Measurements from ENCODE around the gene STN1. TPM values are rescaled to one million over a fixed set of nuclear protein-coding genes. Genes with fewer than 3 reads are reported as not detected.

Gene STN1
- total RNA-seq, 2 experiments from 2014 or later: 46.5 to 50.9 TPM

DNA sequence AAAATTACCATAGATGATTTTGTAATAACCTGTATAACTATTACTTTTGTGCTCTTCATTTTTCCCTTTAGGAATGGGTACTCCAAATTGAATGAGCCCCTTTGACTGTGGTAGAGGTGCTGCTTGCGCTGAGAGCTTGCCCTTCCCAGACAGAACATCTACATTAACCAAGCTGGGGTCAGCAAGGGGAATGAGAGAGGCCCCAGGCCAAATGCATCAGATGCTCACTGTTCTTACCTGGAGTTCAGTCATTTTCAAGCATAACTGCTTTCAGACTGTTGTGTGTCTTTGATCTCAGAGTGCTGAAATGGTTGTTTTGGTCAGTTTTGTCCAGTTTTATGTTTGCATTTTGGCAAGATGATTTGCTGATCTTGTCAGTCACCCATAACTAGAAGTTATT lies 7.6 kb upstream of the STN1 start:
- Mint-ChIP-seq H3K27me3 (no peaks in the 10 kb centered on the region), H3K36me3 (ENCODE audit: low read depth) (no peaks in the 10 kb centered on the region), H3K27ac (no peak overlapping the region), H3K4me3 (no peak overlapping the region), H3K9me3 (no peaks in the 10 kb centered on the region), H3K4me1 (no peaks in the 10 kb centered on the region)
- no peak for DNase-seq
- ChIA-PET POLR2A (no interaction called here), CTCF (interaction anchor here (1.4 kb wide), 1 partner anchor 9 kb away, joined by 4 read pairs; no protein-coding TSS in a partner anchor)

DNA sequence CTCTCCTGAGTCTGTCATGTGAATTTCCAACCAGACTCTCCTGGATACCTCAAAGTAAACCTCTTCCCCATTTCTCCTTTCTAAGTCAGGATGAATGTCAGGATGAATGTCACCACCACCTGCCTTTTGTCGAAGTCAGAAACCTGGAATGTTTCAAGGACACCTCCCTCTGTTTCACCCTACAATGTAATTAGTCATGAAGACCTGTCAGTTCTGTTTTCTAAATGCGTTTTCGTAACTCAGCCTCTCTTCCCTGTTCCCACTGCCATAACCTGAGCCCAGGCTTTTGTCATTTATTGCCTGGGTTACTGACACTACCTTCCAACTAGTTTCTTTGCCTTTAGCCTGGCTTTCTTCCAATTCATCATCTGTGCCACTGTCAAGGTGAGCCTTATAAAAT lies 5.5 kb upstream of the STN1 start:
- Mint-ChIP-seq H3K27ac (no peak overlapping the region), H3K4me1 (peaks cover 12% of the 10 kb centered on the region), H3K36me3 (ENCODE audit: low read depth) (no peaks in the 10 kb centered on the region), H3K9me3 (no peaks in the 10 kb centered on the region), H3K27me3 (no peaks in the 10 kb centered on the region), H3K4me3 (no peak overlapping the region)
- CTCF ChIA-PET: interaction anchor here (0.6 kb wide), 1 partner anchor 1754 kb away, joined by 4 read pairs; no protein-coding TSS in a partner anchor
- POLR2A ChIA-PET: no interaction called here
- no peak for DNase-seq

DNA sequence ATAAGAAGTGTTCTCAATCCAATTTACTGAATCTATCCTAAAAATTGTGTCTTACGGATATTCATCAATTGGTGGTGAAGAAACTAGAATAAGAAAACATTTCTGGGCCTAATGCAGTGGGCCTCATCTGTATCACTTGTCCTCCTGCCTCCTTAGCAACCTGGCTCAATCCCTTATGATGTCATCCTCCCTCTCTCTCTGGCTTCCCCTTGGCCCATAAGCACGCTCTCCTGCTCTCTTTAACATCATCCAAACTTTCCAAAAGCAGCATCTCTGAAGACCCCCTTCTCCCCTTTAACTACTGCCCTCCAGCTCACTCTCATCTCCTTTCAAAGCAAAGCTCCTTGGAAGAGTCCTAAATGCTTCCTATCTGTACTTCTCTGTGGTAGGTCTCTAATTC lies 4.7 kb upstream of the STN1 start:
- ChIA-PET CTCF (interaction anchor here (1.0 to 2.8 kb wide), 3 partner anchors 9 to 198 kb away, joined by 3 to 7 read pairs (median 3); no protein-coding TSS in a partner anchor), POLR2A (interaction anchor here (1.9 kb wide), 1 partner anchor 199 kb away, joined by 5 read pairs; the partner anchor contains the start of gene SFR1)
- Mint-ChIP-seq H3K27ac (no peak overlapping the region), H3K4me1 (peaks cover 14% of the 10 kb centered on the region), H3K9me3 (no peaks in the 10 kb centered on the region), H3K36me3 (ENCODE audit: low read depth) (no peaks in the 10 kb centered on the region), H3K27me3 (no peaks in the 10 kb centered on the region), H3K4me3 (no peak overlapping the region)
- DNase-seq: no peak

DNA sequence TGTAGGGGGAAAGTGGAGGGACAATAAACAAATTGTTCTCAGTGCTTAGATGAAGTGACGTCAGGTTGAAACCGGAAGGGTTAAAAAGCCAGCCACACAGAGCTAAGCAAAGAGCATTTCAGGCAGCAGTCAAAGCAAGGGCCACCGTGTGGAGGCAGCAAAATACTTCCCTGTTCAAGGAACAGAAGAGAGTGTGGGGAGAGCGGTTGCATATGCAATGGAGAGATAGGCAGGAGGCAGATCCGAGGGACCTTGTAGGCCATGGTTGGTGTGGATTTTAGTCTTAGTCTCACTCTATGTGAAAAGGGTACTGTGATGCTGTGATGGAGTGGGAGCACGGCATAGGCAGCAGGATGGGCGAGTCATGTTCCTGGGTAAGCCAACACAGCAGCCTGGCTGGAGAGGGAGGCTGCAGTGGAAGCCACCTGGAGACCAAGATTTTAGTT lies 3.8 kb upstream of the STN1 start:
- ChIA-PET POLR2A (interaction anchor here (1.9 kb wide), 1 partner anchor 200 kb away, joined by 5 read pairs; the partner anchor contains the start of gene SFR1), CTCF (interaction anchor here (0.7 to 2.8 kb wide), 5 partner anchors 10 to 236 kb away, joined by 3 to 7 read pairs (median 3); no protein-coding TSS in a partner anchor)
- H3K4me3 Mint-ChIP-seq: no peak overlapping the region
- H3K4me1 Mint-ChIP-seq: peaks cover 14% of the 10 kb centered on the region
- no peaks in the 10 kb centered on the region for H3K36me3 Mint-ChIP-seq (ENCODE audit: low read depth)
- H3K27me3 Mint-ChIP-seq: no peaks in the 10 kb centered on the region
- no peaks in the 10 kb centered on the region for H3K9me3 Mint-ChIP-seq
- H3K27ac Mint-ChIP-seq: no peak overlapping the region
- peak; percentile 63 for DNase-seq

DNA sequence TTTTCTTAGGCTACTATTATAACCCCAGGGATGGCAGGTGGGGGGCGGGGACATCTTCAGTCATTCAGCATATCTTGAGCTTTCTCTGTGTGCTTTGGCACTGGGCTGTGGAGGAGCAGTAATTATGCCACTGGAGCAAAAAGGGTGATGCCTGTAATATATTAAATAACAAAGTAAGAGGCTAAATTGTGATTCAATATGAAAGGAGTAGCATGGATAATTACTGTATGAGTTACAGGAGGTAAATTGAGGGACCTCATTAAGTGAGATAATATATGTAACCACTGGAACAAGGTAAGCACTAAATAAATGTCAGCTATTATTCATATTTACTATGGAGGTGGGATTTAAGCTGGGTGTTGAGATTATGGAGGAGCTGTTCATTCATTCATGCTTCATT lies 3.3 kb upstream of the STN1 start:
- Mint-ChIP-seq H3K27ac (no peak overlapping the region), H3K27me3 (no peaks in the 10 kb centered on the region), H3K4me3 (no peak overlapping the region), H3K9me3 (no peaks in the 10 kb centered on the region), H3K36me3 (ENCODE audit: low read depth) (peaks cover 2% of the 10 kb centered on the region), H3K4me1 (peaks cover 17% of the 10 kb centered on the region)
- DNase-seq: no peak
- ChIA-PET POLR2A (interaction anchor here (1.9 kb wide), 1 partner anchor 200 kb away, joined by 5 read pairs; the partner anchor contains the start of gene SFR1), CTCF (interaction anchor here (0.7 to 2.8 kb wide), 4 partner anchors 45 to 235 kb away, joined by 3 to 7 read pairs (median 3); no protein-coding TSS in a partner anchor)

DNA sequence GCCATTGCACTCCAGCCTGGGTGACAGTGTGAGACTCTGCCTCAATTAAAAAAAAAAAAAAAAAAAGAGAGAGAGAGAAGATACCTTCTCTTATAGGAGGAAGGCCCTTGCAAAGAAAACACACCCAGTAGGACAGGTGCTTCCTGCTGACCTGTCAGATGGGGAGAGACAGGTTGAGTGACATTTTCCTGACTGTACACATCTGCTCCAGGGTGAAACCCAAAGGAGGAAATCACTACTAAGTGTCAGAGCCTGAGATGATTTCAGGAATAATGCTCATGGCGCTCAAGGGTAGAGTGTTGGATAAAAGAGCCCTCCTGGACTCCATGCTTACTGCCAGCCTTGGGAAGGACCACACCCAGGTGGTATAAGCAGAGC lies 1.7 kb upstream of the STN1 start:
- no peak for DNase-seq
- H3K27me3 Mint-ChIP-seq: no peaks in the 10 kb centered on the region
- ChIA-PET CTCF (interaction anchor here (0.7 to 1.2 kb wide), 3 partner anchors 10 to 431 kb away, joined by 3 to 4 read pairs (median 3); no protein-coding TSS in a partner anchor), POLR2A (no interaction called here)
- peaks cover 8% of the 10 kb centered on the region for H3K9me3 Mint-ChIP-seq
- peaks cover 18% of the 10 kb centered on the region for H3K36me3 Mint-ChIP-seq (ENCODE audit: low read depth)
- H3K4me3 Mint-ChIP-seq: no peak overlapping the region
- H3K4me1 Mint-ChIP-seq: peaks cover 33% of the 10 kb centered on the region
- no peak overlapping the region for H3K27ac Mint-ChIP-seq

DNA sequence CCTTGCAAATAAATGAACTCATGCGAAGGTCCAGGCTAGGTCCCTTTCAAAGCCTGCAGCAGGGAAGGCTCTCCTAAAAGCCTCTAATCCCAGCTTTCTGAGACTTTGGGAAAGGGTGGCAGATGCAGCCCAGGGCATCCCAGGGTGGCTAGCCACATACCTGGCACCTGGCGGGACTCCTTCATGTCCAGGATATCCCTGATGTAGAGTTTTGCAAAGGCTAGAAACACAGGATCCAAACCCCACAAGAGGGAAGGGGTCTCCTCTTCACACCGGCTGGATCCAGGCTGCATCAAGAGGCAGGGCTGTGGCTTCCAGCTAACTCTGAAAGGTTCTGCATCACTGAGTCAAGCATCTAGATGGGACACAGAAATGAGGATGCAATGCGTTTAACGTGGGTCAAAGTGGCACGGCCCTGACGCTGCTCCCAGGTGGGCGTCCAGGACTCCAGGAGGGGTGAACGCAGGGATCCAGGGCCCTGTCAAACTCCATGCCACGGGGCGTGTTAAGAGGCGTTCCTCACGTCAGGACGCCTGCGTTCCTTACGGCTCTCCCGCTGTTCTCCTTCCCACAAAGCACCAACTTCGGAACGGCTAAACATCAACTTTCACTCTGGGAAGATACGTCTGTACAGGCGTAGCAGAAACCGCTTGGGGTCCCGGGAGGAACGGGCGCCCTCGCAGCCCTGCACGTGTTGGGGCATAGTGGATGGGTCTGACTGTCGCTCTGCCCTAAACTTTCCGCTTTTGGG lies 507 bp downstream of the STN1 start:
- ChIA-PET POLR2A (interaction anchor here (0.5 kb wide), 1 partner anchor 1203 kb away, joined by 3 read pairs; the partner anchor contains the start of genes ARL3 and SFXN2), CTCF (no interaction called here)
- H3K27me3 Mint-ChIP-seq: no peaks in the 10 kb centered on the region
- DNase-seq: no peak
- peaks cover 8% of the 10 kb centered on the region for H3K9me3 Mint-ChIP-seq
- H3K4me1 Mint-ChIP-seq: peaks cover 52% of the 10 kb centered on the region
- H3K4me3 Mint-ChIP-seq: peak overlapping the region; percentile 93
- peak overlapping the region; percentile 96 for H3K27ac Mint-ChIP-seq
- H3K36me3 Mint-ChIP-seq (ENCODE audit: low read depth): peaks cover 37% of the 10 kb centered on the region

DNA sequence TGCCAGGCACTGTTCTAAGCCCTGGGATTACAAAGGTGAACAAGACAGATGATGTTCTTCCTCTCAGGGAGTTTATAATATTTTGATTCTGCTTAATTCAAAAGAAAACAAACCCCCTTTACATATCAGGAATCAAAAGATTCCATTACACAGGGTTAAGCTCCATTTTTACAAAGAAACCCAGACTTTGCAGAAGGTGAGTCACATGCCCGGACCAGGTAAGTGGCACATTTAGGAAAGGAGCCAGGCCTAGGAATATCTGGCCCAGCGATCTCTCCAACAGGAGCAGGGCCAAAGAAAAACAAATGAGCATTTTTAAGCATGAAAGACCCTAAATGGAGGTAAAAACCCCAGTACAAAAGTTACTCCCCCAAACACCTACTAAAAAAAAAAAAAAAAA lies 1.1 kb downstream of the STN1 start:
- Mint-ChIP-seq H3K27ac (peak overlapping the region; percentile 96), H3K4me1 (peaks cover 58% of the 10 kb centered on the region), H3K9me3 (peaks cover 8% of the 10 kb centered on the region), H3K36me3 (ENCODE audit: low read depth) (peaks cover 41% of the 10 kb centered on the region), H3K27me3 (no peaks in the 10 kb centered on the region), H3K4me3 (peak overlapping the region; percentile 93)
- ChIA-PET CTCF (no interaction called here), POLR2A (no interaction called here)
- DNase-seq: no peak

DNA sequence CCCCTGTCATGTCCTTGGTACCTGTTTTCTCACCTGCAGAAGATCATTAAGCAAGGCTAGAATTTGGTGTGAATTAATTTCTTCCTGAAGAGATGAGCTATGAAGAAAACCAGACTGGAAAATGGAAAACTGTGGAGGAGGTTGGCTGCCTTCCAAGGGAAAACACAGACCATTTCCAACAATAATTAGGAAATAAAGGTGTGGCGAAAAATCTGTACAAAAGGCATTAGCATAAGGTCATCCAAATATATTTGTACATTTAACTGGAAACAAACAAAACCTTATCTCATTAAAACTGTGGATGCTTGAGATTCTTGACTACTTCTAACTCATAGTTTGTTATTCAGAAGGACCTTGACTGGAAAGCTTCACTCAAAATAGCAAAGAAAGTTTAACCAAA lies 1.7 kb downstream of the STN1 start:
- no peak for DNase-seq
- Mint-ChIP-seq H3K9me3 (peaks cover 8% of the 10 kb centered on the region), H3K4me1 (peaks cover 64% of the 10 kb centered on the region), H3K36me3 (ENCODE audit: low read depth) (peaks cover 44% of the 10 kb centered on the region), H3K27me3 (no peaks in the 10 kb centered on the region), H3K4me3 (peak overlapping the region; percentile 93), H3K27ac (peak overlapping the region; percentile 96)
- ChIA-PET CTCF (interaction anchor here (0.6 kb wide), 1 partner anchor 47 kb away, joined by 3 read pairs; no protein-coding TSS in a partner anchor), POLR2A (interaction anchor here (0.7 kb wide), 1 partner anchor 11 kb away, joined by 5 read pairs; no protein-coding TSS in a partner anchor)

DNA sequence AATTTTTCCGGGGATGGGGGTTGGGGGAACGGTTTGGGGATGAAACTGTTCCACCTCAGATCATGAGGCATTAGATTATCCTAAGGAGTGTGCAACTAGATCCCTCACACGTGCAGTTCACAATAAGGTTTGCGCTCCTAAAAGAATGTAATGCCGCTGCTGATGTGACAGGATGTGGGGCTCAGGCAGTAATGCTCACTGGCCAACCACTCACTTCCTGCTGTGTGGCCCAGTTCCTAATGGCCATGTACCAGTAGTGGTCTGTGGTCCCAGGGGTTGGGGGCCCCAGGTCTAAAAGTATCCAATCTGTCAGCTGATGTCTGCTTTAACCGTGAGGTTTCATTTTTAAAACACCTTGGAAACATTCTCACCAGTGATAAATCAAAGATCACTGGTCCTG lies 2.2 kb downstream of the STN1 start:
- Mint-ChIP-seq H3K9me3 (peaks cover 8% of the 10 kb centered on the region), H3K27me3 (no peaks in the 10 kb centered on the region), H3K4me3 (peak overlapping the region; percentile 93), H3K4me1 (peaks cover 67% of the 10 kb centered on the region), H3K27ac (peak overlapping the region; percentile 96), H3K36me3 (ENCODE audit: low read depth) (peaks cover 44% of the 10 kb centered on the region)
- DNase-seq: peak; percentile 51
- ChIA-PET POLR2A (interaction anchor here (0.7 kb wide), 1 partner anchor 12 kb away, joined by 5 read pairs; no protein-coding TSS in a partner anchor), CTCF (no interaction called here)

DNA sequence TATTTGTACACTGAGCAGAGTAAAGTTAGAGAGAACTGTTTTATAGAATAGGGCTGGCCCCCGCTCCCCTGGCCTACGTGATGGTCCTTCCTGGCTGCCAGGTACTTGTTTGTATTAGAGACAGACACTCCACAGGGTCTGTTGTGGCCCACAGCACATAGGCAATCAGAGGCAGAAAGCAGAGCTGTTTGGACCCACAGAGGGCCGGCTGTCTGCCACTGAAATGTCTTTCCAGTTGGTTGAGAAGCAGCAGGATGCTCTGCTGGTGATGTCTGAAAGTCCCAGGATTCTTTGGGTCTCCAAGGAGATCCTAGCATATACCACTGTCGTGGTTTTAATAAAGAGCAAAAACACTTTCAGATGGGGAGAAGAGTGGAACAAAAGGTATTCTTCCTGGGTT lies 5.2 kb downstream of the STN1 start:
- no peak overlapping the region for H3K4me3 Mint-ChIP-seq

DNA sequence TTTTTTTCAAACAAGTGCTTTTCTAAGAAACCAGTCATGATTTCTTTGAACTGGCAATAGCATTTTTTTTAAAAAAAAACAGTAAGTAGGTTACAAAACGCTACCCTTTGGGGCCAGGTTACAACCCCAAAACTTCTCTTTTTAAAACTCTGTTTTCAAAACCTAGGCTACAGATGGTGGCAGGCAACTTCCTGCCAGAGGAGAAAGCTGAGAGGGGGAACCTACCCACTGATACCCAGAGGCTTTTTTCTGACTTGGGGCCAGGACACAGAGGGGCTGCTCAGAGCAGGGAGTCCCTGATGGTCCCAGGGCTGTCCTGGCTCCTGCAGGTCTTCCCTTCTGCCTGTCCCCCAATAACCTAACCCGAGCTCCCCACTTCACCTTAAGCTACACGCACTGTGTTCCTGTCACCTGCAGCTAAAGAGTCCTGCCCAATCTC lies 6.9 kb downstream of the STN1 start:
- ChIA-PET CTCF (interaction anchor here (1.8 to 2.7 kb wide), 4 partner anchors 9 to 23 kb away, joined by 4 to 14 read pairs (median 6); no protein-coding TSS in a partner anchor), POLR2A (no interaction called here)
- Mint-ChIP-seq H3K4me1 (peaks cover 74% of the 10 kb centered on the region), H3K36me3 (ENCODE audit: low read depth) (peaks cover 65% of the 10 kb centered on the region), H3K27me3 (no peaks in the 10 kb centered on the region), H3K27ac (peak overlapping the region; percentile 98), H3K4me3 (peak overlapping the region; percentile 75), H3K9me3 (peaks cover 8% of the 10 kb centered on the region)
- DNase-seq: peak; percentile 77

More for the DNA sequence above, 5.2 kb downstream of the STN1 start:
- DNase-seq: no peak
- Mint-ChIP-seq H3K36me3 (ENCODE audit: low read depth) (peaks cover 67% of the 10 kb centered on the region), H3K27ac (peak overlapping the region; percentile 98), H3K4me1 (peaks cover 77% of the 10 kb centered on the region), H3K9me3 (peaks cover 8% of the 10 kb centered on the region), H3K27me3 (no peaks in the 10 kb centered on the region)
- ChIA-PET POLR2A (no interaction called here), CTCF (no interaction called here)

DNA sequence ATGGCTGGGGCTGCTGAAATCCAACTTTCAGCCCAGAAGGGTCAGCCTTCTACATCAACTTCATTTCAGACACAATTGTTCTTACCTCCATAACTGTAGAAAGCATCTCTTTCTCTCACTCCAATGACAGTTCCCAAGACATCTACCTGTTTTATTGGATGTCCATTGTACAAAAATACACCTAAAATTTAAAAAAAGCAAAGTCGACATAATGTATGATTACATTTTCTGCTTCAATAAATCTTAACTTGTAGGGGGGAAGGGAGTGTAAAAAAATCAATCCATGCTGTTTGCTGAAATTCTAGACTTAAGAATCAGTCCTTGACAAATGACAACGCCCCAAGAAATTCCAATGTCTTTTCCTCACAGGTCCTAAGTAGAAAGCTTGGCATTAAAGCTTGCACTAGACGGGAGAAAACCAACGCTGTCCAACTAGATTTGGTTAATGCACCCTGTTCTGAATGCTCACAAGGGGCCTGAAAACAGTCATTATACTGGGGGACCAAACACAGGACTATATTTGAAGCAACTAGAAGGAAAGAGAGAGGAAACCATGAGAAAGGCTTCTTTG lies 7.5 kb downstream of the STN1 start:
- Mint-ChIP-seq H3K4me3 (peak overlapping the region; percentile 75), H3K27me3 (no peaks in the 10 kb centered on the region), H3K4me1 (peaks cover 73% of the 10 kb centered on the region), H3K27ac (peak overlapping the region; percentile 98), H3K9me3 (peaks cover 8% of the 10 kb centered on the region), H3K36me3 (ENCODE audit: low read depth) (peaks cover 64% of the 10 kb centered on the region)
- ChIA-PET CTCF (interaction anchor here (1.0 to 2.7 kb wide), 5 partner anchors 9 to 210 kb away, joined by 4 to 14 read pairs (median 5); no protein-coding TSS in a partner anchor), POLR2A (no interaction called here)
- peak; percentile 38 for DNase-seq
